NOMO-1 (cell line): ENCODE data around the gene PSME3IP1.
"Not testable (repeated sequence)": the region's sequence is repeated elsewhere in the genome, so short reads cannot be mapped to it uniquely, and the experiment has no call there.

ENCODE experiments used
- DNase-seq, 2 experiments: peaks; one replicate each; lab custom pipeline; 2025; ENCODE audit not compliant: unreplicated experiment in 2 of 2; lab: John Stamatoyannopoulos, UW

The PSME3IP1 gene

DNA sequence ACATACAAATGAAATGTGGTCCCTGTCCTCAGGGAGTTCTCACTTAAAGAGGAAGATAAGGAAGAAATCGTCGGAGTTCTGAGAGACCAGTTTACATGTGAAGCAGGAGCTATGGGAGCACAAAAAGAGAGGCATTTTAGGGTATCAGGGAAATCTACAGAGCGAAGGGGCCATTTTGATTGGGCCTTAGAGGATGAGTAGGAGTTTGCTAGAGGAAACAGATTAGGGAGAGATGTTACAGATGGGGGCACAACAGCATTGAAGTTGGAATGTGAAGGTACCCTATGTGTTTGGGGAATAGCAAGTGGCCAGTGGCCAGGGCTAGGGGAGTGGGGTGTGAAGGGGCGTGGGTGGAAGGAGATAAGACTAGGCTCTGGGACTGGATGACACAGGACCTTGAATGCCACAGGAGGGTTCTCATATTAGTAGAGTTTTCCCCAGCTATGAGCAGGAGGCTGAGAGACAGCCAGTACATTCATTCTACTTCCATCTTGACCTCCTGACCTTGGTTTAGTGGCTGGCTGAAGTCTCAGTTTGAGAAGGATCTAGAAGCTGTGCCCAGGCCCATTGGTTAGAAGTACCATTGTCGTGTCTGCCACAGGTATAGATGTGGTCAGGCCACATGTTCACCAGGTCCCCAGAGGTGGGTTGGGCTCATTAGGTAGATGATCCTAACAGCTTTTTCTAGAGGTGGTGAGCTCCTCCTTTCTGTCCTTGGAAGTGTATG is 58.6 kb downstream of the PSME3IP1 start:
- DNase-seq = no peak

DNA sequence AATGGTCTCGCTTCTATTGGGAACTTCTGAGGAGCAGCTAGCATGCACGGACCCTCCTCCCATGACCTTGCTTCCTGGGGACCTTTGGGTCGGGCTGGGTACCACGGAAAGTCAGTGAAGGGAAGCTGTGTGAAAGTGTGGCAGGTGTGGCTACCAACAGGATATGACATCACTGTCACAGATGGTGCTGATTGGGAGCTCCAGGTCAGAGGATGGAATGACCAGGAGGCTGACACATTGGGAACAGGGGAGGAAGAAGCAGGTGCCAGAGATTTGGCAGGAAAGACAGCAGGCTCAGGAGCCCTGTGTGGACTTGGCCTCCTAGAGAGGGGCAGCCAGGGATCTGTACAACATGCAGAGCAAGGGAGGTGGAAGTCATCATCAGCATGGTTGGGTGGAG is 59.4 kb downstream of the PSME3IP1 start:
- DNase-seq = no peak

DNA sequence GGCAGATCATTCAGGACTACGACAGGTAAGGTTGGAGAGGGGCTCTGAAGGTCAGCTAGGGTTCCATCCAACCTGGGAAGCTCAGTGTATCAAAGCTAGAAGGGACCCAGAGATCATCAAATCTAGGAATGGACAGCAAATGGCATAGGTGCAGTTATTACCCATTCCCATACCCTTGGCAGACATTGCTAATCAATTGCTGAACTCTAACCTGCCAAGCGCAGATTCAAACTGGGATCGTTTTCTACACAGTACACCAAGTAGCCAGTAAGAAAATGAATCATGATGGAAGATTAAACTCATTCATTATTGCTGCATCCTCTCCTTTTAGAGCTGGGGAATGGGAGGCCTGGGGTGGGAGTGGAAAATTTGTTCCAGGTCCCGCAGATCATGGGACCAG is 59.9 kb downstream of the PSME3IP1 start:
- no peak for DNase-seq

DNA sequence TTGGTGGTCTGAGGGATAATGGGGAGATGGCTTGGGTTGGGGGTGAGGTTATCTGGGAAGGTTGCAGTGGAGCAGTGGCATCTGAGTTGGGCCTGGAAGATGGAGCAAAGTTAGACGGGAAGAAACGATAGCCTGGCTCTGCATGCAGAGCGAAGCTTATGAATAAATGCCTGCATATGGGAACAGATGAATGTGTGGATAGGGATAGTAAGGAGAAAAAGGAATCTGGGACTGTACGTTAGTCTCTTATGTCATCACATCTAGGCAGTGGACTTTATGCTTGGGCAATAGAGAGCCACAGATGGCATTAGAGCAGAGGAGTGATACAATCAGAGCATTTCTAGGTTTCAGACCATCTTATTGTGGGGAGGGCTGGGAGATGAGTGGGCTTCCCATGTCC is 60.5 kb downstream of the PSME3IP1 start:
- no peak for DNase-seq

DNA sequence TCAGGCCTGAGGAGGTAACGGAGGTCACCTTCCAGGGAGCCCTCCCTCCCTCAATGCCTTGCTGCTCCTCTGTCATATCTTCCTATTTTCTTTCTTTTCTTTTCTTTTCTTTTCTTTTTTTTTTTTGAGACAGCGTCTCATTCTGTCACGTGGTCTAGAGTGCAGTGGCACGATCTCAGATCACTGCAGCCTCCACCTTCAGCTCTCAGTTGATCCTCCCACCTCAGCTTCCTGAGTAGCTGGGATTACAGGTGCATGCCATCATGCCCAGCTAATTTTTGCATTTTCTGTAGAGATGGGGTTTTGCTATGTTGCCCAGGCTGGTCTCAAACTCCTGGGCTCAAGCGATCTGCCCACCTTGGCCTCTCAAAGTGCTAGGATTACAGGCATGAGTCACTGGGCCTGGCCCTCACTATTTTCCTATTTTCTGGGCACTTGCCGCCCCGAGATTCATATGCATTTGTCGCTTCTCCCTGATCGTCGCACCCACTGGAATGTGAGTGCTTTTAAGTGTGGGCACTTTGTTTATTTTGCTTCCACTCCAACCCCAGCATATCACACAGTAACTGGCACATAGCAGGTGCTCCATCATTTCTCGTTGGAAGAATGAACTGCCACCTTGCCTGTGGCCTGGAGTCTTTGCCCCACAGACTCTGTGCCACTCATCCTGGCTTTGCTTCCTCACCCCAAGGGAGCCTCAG is 61.7 kb downstream of the PSME3IP1 start:
- DNase-seq = no peak

DNA sequence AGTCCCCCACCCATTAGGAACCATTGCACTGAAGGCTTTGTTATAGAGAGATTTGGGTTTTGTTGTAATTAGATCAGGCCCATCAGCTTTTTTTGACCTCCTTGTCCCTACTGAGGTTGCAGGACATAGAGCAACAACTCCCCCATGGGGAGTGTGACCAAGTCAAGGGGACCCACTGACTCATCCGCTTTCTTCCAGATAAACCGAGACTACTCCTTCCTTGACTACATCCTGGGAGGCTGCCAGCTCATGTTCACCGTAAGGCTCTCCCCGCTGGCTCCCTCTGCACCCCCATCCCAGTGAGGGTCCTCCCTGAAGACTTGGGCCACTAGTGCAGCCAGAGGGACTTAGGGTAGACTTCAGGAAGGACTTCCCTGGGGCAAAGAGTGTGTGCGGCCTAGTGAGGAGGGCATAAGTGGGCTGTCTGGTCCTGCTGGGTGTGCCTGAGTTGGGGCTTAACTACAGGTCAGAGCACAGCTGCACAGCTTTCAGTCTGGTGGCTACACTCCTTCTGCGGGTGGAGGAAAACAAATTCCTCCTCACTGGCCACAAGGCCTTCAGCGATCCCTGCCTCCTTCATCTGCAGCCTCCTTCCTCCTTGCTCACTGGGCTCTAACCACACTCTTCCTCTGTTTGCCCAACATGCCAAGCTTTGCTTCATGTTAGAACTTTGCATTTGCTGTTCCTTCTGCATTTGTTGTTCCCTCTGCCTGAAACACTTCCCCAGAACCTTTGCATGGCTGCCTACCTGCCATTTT is 62.4 kb downstream of the PSME3IP1 start:
- no peak for DNase-seq

DNA sequence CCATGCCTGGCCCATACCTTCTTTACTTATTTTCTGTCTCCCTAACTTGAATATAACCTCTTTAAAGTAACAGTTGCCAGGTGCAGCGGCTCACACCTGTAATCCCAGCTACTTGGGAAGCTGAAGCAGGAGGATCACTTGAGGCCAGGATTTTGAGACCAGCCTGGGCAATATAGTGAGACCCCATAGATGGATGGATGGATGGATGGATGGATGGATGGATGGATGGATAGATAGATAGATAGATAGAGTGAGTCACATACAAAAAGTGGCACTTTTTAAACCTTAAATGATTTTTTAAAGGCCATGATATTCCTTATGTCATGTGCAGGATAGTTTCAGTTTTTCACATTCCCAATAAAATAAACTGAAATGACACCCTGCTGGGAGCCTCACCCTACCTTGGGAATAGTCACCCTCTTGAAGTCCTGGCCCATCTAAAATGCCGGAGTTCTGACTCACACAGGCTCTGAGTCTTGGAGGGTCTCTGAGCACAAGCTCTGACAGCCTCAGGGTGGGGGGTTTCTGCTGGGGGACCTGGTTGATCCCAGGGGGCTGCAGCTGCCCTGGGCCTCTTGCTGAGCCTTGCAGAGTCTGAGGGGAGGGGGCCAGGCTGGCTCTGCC is 67.3 kb downstream of the PSME3IP1 start:
- no peak for DNase-seq

DNA sequence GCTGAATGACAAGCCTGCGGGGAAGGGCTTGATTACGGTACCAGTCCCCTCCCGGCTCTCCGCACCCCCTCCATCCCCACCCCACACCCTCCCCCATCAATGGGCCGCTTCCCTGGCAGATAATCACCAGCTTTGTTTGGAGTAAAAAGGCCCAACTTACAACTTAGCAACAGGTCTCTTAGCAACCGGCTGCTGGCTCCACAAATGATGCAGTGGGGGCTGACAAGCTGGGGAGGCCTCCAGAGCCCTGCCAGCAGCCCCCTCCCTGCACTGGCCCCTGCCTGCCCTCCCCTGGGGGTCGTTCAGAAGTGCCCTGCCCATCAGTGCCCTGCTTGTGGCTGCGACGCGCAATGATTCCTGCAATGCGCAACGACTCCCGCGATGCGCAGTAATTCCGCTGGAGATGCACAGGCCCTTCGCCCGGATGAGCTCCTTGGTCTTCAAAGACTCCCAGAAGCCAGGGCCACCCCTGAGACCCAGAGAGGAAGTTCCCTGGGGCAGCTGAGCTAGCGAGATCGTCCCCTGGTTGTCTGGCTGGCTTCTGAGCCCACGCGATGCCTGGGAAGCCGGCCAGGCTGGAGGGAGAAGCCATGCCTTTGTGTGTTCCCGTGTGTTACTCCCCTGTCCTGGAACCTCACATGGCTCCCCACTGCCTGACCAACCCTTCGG is 70.2 kb downstream of the PSME3IP1 start:
- no peak for DNase-seq

DNA sequence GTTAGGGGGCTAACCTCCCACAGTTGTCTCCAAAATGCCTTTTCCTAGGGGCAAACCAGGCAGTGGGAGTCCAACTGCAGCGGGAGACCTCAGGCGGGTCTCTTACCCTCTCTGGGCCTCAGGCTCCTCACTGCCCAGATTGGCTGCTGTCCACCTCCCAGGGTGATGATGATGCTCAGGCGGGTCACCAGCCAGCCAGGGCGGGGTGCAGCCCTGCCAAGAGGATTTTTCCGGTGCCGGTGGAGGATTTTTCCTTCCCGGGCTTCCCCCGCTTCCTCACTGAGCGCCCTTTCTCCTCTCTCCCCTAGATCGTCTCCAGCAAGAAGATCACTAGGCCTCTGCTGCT is 70.7 kb downstream of the PSME3IP1 start:
- no peak for DNase-seq

DNA sequence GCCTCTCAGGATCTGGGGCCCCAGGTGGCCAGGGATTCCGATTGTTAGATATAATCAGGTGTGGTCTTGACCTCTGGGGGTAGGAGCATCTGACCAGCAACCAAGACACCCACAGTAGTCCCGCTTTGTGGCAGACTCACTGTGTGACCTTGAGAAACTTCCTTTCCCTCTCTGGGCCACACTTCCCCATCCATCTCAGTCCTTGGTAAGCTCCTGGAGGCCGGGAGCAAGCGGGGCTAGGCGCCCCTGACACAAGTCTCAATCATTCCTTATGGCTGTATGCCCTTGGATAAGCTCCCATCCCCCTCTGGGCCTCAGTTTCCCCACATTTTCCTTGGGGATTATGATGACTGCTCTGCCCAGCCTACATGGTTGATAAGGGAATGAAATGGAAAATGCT is 72.2 kb downstream of the PSME3IP1 start:
- DNase-seq = no peak

DNA sequence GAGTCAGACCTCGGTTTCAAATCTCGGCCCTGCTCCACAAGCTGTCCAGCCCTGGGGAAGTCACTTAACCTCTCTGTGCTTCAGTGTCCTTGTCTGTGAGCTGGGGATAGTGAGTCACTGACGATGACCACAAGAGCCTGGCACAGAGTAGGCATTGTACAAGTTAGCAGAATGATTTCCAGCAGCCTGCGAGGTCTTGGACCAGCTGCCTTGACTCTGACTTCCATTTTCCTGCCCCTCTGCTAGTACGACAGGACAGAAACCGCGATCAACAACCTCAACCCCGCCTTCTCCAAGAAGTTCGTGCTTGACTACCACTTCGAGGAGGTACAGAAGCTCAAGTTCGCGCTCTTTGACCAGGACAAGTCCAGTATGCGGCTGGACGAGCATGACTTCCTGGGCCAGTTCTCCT is 72.8 kb downstream of the PSME3IP1 start:
- DNase-seq = no peak

DNA sequence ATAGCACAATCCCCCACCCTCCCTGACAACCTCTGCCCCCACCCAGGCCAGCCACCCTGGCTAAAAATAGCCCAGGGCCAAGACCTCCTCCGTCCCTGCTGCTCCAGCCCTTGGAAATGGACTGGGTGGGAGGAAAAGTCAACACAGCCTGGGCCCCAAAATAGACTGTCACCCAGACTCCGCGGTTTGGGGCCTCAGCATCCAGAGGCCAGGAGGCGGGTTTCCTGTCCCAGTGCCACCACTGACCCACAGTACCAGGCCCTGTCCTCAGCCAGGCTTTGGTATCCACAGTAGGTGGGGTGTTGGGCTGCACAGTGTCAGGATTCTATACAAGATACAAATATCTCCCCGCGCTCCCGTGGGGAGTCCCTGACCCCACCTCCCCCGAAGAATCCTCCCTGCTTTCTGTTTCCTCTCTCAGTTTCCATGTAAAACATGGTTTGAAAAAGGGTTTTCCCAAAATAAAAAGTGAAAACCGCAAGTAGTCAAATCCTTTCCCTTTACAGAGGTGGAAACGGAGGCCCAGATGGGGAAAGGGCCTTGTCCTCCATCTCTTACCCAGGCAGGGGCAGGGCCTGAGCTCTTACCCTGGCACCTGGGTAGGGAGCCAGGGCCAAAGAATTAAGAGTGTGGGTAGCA is 73.3 kb downstream of the PSME3IP1 start:
- DNase-seq = no peak

DNA sequence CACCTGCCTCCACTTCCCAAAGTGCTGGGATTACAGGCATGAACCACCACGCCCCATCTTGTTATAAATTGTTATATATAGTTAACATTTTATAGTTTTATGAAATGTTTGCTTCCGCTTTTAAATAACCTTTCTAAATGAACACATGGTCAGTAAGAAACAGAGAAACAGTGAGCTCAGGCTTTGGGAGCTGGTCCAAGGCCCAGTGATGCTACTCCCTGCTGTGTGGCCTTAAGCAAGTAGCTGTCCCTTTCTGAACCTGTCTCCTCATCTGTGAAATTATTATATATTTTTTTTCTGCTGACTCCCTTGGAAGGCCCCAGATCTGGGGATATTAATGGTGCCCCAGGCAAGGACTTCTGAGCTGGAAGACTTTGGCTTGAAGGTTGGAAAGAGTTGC is 74.4 kb downstream of the PSME3IP1 start:
- DNase-seq = no peak

DNA sequence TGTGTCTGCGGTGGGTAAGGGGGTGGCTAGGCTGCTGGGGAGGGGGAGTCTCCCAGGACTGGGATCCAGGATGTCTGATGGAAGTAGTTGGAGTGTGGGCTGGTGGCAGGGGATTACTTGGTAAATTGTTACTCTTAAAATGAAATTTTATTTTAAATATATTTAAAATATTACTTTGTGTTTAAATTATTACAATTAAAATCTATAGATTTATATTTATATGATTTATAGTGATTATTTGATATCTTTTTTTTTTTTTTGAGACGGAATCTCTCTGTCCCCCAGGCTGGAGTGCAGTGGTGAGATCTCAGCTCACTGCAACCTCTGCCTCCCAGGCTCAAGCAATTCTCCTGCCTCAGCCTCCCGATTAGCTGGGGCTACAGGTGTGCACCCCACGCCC is 74.9 kb downstream of the PSME3IP1 start:
- DNase-seq = no peak

DNA sequence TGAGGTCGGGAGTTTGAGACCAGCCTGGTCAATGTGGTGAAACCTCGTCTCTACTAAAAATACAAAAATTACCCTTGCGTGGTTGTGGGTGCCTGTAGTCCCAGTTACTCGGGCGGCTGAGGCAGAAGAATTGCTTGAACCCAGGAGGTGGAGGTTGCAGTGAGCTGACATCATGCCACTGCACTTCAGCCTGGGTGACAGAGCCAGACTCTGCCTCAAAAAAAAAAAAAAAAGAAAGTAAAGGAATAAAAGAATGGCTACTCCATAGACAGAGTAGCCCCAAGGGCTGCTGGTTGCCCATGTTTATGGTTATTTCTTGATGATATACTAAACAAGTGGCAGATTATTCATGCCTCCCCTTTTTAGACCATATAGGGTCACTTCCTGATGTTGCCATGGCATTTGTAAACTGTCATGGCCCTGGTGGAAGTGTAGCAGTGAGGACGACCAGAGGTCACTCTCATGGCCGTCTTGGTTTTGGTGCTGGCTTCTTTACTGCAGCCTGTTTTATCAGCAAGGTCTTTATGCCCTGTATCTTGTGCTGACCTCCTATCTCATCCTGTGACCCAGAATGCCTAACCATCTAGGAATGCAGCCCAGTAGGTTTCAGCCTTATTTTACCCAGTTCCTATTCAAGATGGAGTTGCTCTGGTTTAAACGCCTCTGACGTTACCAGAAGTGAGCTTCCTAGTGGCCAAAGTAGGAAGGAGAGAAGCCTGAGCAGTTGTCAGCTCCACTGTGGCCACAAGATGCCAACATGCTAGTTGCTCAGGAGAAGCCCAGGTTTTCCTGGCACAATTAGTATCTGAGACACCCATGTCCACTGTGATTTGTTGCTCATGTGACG is 76.4 kb downstream of the PSME3IP1 start:
- DNase-seq = not testable (repeated sequence)

DNA sequence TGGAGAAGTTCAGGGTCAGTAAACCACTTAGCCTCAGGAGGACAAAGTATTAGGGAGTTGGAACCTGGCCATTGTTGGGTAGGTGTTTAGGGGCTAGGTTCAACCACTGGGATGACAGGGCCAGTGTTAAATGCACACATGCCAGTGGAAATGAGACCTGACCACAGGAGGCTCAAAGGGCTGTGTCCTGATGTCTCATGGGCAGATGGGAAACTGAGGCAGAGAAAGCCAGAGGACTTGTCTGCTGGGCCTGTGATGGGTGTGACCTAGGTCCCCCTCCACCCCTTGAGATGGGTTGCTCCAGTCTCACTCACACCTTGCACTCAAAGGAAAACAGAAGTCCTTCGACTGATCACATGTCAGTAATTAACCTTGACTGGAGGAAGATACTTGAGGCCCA is 77.4 kb downstream of the PSME3IP1 start:
- DNase-seq = no peak

DNA sequence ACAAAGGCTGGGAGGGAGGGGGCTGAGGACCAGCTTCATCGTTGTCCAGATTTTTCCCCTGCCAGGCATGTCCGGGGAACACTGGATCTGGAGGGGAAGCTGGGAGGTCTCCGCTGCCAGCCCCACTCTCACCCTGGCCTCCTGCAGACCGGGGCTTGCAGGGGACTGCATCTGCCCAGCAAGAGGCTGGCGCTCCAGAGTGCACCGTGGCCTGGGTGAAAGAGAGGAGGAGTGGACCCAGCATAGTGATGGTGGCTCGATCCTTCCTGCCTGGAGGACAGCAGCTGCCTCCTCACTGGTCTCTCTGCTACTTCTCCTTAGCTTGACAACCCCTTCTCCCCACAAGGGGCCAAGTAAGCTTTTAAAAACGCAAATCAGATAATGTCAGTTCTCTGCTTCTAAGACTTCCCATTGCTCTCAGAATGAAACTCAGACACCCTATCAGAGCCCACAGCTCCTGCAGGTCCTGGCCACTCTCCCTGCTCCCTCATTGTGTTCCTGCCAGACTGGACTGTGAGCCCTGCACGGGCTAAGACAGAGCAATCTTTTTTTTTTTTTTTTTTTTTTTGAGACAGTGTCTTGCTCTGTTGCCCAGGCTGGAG is 78.4 kb downstream of the PSME3IP1 start:
- no peak for DNase-seq

DNA sequence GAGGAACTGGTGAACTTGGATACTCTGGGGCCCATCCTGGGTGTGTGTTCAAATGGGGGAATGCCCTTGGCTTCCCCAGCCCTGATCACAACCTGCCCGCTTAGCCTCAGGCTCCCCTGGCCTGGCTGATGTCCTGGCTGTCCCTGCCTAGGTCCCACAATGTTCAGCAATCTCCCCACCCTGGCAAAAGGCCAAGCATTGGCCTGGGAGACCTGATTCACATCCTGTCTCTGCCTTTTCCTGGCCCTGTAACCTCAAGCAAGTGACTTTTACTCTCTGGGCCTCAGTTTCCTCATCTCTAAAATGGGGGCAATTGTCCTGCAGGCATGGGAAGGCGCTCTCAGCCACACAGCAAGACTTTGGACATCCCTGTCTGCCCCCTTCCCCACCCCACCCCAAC is 79.1 kb downstream of the PSME3IP1 start:
- no peak for DNase-seq

DNA sequence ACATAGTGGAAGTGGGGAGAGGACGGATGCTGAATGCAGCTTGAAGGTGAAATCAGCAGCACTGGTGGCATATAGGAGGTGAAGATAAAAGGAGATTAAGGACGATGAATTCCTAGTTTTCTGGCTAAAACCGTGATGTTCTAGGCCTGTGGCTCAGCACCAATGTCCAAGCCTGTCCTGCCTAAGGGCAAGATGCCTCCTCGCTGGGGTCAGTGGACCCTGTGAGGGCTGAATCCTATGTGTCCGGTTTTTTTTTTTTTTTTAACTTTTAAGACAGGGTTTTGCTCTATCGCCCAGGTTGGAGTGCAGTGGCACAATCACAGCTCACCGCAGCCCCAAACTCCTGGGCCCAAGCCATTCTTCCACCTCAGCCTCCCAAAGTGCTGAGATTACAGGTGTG is 80.7 kb downstream of the PSME3IP1 start:
- no peak for DNase-seq
